HG03460 (cell line): ENCODE results near the gene MIA2.
"Not testable (repeated sequence)": the region's sequence is repeated elsewhere in the genome, so short reads cannot be mapped to it uniquely, and the experiment has no call there.

ENCODE experiments used
- ATAC-seq: cut with Tn5 transposase; IDR thresholded peaks from one replicate; pipeline ENCODE4 v1.9.1; 2021; ENCODE audit not compliant: unreplicated experiment

MIA2 gene

GRCh38 chr14:39267608-39268005 lies 33.9 kb downstream of the MIA2 start:
- peak; percentile 4 for ATAC-seq

- no peak for ATAC-seq
Observed at GRCh38 chr14:39268393-39268792, 34.7 kb downstream of the MIA2 start.

GRCh38 chr14:39272918-39273317 lies 39.2 kb downstream of the MIA2 start:
- no peak for ATAC-seq

DNA sequence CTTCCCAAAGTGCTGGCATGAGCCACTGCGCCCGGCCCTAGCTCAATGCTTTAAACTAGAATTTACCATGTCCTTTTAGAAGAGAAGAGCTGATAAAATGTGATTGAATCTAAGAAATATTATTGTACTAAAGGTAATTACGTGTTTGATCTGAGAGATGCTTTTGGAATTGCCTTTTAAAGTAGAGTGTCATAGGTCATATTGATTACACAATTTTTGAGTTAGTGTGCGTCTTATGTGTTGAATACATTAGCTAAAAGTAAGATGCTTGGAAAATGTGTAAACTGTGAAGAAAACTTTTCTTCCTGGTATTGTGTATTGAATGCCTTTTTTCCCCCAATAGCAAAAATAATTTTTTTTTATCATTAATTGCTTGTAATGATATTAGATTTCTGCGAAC lies 41.7 kb downstream of the MIA2 start:
- ATAC-seq: no peak

DNA sequence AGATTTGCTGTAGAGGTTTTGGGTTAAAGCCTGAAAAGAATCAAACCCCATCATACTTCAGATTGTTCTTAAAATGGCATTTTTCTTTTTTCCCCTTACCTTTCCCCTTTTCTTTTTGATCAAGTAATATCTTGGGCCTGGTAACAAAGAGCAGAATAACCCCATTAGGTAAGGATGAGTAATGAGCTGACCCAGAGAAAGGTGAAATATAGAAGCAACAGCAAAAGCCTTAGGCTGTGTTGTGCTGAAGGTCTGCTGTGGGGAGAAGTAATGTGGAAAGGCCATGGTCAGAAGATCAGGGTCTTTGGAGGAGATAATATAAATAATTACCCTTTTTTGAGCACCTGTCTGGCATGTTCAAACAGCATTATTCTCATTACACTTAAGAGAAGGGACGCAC lies 42.3 kb downstream of the MIA2 start:
- no peak for ATAC-seq

- ATAC-seq: no peak
Observed at GRCh38 chr14:39276579-39277114, 42.9 kb downstream of the MIA2 start.

- no peak for ATAC-seq
Observed at GRCh38 chr14:39279515-39279914, 45.8 kb downstream of the MIA2 start.

DNA sequence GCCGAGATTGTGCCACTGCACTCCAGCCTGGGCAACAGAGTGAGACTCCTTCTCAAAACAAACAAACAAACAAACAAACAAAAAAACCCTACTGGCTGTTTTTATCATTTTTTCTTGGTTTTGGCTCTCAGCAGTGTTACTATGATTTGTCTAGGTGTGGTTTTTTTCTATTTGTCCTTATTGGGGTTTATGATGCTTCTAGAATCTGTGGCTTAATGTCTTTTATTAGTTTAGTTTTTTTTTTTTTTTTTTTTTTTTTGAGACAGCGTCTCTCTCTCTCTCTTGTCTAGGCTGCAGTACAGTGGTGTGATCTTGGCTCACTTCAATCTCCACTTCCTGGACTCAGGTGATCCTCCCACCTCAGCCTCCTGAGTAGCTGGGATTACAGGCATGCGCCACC lies 47.0 kb downstream of the MIA2 start:
- not testable (repeated sequence) for ATAC-seq

DNA sequence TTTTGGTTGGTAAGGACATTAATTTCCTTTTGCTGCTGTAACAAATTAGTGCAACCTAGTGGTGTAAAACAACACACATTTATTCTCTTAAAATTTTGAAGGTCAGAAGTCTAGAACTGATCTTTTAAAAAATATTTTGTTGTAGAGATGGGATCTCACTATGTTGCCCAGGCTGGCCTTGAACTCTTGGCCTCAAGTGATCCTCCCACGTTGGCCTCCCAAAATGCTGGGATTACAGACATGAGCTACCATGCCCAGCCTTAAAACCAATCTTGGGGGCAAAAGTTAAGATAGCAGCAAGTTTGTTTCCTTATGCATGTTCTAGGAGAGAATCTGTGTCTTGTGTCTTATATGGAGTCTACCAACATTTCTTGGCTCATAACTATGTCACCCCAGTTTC lies 55.8 kb downstream of the MIA2 start:
- ATAC-seq: no peak

GRCh38 chr14:39291701-39292100 lies 58.0 kb downstream of the MIA2 start:
- ATAC-seq: no peak

GRCh38 chr14:39293629-39294028 lies 59.9 kb downstream of the MIA2 start:
- ATAC-seq: no peak

- not testable (repeated sequence) for ATAC-seq
Observed at GRCh38 chr14:39300389-39300788, 66.7 kb downstream of the MIA2 start.

GRCh38 chr14:39302124-39302810 lies 68.6 kb downstream of the MIA2 start:
- ATAC-seq: no peak

DNA sequence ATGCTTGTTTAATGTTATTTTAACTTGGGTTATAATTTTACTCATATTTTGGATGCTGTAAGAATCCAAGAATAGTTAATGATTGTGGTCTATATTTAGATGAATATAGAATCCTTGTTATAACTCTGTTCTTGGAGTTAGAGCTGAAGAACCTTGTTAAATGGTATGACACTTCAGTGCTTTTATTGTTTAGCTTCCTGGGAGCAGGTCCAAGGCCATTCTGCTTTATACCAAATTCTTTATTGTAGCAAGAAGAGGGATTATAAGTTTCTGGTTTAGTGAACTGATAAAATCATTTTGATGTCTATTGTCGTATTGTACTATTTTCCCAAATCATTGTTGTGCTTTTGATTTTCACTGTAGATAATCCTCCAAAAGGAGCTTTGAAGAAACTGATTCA lies 69.4 kb downstream of the MIA2 start:
- no peak for ATAC-seq

- ATAC-seq: no peak
Observed at GRCh38 chr14:39307815-39308214, 74.1 kb downstream of the MIA2 start.

DNA sequence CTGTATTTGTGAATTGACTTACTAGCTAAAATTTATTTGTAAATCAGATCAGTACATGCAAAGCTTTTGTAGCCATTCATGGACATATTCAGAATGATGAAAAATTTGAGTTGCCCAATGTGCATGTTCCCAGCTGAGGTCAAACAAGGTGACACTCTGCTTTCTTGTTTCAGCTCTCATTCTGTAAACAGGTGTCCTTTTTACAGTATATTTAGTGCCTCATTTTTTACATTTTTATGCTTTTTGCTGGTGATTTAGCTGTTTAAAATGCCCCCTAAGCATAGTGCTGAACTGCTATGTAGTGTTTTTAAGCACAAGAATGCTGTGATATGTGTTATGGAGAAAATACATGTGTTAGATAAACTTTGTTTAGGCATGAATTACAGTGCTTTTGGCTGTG lies 76.3 kb downstream of the MIA2 start:
- ATAC-seq: no peak

GRCh38 chr14:39315859-39316444 lies 82.2 kb downstream of the MIA2 start:
- no peak for ATAC-seq

DNA sequence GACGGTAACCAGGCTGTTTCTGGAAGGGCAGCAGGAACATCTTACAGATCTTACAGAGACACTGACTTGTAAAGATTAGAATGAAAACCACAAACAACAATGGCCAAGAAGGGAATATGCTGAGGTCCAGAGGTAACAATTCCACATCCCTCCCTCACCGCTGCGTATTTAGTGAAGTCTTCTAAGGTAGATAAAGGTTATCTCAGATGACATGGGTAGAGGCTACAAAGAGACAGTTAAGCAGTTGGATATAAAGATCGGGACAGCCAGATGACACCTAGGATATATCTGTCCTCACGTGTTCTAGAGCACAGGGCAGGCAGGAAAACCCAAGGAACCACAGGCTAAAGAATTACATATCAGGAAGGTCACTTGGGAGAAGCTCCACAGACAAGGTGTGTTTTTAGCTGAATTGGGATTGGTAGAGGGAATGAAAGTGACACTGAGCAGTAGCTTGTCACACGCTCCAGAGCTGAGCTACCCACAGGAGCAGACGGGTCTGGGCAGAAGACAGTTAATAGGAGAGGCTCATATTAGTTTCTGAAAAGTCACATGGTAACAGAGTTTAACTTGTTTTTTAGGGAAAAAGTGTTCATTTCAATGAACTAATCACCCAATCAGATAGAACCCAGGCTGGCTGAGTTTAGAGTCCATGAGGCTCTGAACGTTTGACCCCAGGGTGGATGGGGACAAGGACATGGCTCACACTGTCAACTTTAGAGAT lies 83.3 kb downstream of the MIA2 start:
- ATAC-seq: no peak

DNA sequence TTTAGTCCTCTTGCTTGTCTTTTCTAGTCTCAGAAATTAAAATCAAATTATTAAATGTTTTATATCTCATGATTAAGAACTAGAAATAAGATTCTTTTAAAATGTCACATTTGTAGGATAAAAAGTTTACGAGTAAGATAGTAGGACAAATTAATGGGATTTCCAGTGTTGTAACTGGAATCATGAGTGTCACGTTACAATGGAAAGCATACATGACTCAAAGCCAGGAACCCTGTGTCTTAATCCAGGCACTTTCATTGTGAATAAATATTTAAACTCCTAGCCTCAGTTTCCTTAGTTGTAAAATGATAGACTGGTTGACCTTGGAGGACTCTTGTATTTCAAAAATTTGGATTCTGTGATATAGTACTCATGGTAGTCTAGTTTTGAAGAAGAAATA lies 84.9 kb downstream of the MIA2 start:
- no peak for ATAC-seq

- ATAC-seq: no peak
Observed at GRCh38 chr14:39319381-39319780, 85.7 kb downstream of the MIA2 start.

- ATAC-seq: no peak
Observed at GRCh38 chr14:39320318-39320717, 86.6 kb downstream of the MIA2 start.

DNA sequence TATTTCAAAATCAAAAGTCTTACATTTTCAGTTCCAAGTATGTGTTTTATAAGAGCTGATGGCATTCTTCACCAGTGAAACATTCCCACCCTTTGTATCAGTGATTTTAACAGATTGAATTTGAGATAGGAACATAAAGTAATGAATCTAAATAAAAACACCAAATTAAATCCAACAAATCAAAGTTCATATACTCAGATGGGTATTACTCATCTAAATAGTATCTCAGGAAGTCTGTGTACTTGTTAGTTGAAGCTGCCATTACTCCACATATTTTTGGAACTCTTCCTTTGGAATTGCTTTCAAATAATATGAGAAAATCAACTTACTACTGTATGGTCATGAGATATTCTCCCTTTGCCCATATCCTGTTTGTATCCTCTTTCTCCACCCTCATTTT lies 89.1 kb downstream of the MIA2 start:
- ATAC-seq: no peak
